Lung microvascular endothelial cell (primary cell): ENCODE data around the gene FBF1. TPM values are rescaled to one million over a fixed set of nuclear protein-coding genes. Genes with fewer than 3 reads are reported as not detected.
A peak's percentile ranks its signal among the peaks of the same experiment; 100 is the strongest.

Experiments
- DNase-seq, 2 donors: peaks; one replicate each; pipeline versions ENCODE4 v3.0.0 to v3.0.0-alpha.2; 2010; ENCODE audit warnings: low read depth in 2 of 2
- total RNA-seq: library from RNA; depleted of rRNA; stranded (reverse); fragments of >200 nt; gene quantifications from 2 replicates; pipeline ENCODE4 v1.2.1, GENCODE V29; 2014

FBF1 gene
- total RNA-seq, 1 donor from 2014 or later = 3.8 TPM

DNA sequence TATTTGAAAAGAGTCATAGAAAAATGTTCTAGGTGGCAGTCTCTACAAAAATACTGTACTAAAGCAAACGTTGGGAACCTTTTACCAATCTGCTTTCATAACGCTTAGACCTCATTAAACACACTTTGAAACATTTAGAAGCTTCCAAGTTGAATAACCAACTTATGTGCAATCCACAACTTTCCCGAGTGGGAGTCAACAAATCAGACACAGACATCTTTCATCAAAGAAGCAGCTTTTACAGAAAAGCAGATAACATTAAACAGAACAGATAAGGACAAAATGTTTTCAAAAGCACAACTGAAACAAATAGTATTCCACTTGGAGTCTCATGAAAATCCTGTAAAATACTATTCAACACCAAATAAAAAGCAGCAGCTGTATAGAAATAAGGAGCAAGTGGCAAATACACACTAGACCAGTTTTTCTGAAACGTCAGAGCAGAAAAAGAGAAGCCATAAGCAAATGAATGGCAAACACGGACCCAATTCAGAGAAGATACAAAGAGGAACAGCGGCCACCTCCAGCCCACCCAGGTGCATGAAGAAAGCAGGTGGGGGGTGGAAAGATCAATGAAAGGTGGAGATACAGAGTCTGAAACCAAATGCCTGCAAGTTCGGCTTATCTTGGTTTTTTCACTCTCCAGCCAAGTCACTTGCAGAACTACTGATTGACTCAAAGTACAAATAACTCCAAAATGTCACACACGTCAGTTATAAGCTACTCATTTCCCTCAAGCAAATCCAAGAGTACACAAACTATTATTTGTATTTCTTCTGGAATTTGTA, 18.4 kb upstream of the FBF1 start:
- no peak for DNase-seq

DNA sequence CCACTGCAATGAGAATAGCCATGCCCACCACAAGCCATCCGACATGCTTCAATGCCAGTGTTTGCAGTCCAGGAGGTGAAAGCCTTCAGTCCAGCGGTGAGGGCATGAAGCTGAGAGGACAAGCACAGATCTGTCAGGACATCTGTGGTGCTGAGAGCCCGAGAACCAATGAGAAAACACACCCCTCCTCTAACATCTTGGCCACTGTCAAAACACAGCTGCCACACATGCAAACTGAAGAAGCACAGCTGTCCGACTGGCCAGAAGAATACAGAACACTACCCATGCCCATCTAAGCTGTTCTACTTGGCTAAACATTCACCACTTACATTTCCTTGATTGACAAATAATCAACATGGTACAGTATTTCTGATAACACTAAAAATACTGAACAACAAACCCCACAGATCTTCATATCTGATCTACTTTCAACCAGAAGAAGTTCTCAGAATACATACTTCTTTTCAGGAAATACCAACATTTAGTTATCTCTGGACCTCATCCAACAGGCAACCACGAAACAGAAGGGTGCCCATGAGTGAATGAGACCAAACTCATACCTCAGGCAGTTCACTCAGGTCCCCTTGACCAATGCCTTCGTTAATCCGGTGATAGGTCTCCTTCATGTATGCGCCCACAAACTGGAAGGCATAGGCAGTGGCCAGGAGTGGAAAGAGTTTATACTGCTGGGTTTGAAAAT, 10.2 kb upstream of the FBF1 start:
- DNase-seq = no peak

- no peak for DNase-seq
These were observed 9.6 kb upstream of the FBF1 start for GRCh38 chr17:75950421-75950820.

GRCh38 chr17:75945211-75945610, 4.4 kb upstream of the FBF1 start:
- no peak for DNase-seq

- DNase-seq = no peak
These were observed 2.6 kb upstream of the FBF1 start for GRCh38 chr17:75943491-75943890.

DNA sequence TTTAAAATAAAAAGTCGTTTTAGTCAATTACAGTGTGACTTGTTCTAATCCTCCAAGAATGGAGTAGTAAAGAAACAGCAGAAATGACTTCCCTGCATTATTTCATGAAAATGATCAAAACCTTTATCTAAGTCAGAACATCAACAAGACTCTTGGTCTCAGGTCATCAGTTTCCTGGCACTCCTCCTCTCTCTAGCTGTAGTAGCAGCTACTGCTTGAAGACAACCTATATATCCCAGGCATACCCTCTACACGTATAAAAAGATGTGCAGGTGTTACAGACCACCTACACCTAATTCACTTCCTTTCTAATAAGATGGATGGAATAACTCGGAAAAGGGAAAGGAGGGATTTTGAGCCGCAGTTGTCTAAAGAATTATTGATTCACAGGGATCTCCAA, 1.6 kb upstream of the FBF1 start:
- no peak for DNase-seq

DNA sequence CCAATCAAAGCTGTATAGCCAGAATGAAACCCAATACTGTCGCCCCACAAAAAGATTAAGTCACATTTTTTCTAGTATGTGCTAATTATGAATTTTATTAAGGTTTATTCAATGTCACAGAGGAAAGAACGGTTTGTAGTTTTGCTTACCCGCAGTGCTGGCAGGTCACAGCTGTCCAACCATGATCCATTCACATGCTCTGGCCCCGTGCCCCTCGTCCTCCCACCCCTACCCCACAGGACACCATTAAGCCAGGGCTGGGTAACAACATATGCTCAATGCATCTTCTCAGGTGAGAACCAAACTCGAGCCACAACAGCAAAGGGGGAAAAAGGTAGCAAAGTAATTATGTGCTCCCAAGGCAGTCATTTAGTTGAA, 589 bp upstream of the FBF1 start:
- DNase-seq = no peak

- DNase-seq = no peak
These were observed 3.2 kb downstream of the FBF1 start for GRCh38 chr17:75937652-75938051.

GRCh38 chr17:75933808-75934207, 7.0 kb downstream of the FBF1 start:
- DNase-seq = no peak

DNA sequence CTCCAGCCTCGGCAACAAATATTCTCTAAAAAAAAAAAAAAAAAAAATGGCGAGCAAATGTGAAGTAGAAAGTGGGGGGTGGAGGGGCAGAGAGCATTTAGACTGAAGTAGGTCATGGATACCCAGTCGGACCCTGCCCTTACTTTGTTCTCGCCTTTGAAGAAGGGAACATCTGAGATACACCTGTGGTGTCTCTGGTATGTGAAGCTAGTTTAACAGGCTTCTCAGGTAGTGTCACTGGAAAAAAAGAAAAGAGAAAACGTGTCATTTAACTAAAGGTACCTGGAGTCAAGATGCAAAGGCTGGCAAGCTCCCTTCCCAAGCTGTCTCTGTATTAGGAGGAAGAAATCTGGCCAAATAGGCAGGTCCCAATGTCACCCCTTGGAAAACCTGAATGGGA, 8.0 kb downstream of the FBF1 start:
- DNase-seq = no peak

- no peak for DNase-seq
These were observed 9.8 kb downstream of the FBF1 start for GRCh38 chr17:75931062-75931461.

GRCh38 chr17:75927286-75927922, 13.4 kb downstream of the FBF1 start:
- DNase-seq = peak; percentile 20 to 29

GRCh38 chr17:75926456-75926855, 14.4 kb downstream of the FBF1 start:
- DNase-seq = no peak

- no peak for DNase-seq
These were observed 14.9 kb downstream of the FBF1 start for GRCh38 chr17:75925912-75926311.

GRCh38 chr17:75925103-75925502, 15.7 kb downstream of the FBF1 start:
- DNase-seq = no peak

DNA sequence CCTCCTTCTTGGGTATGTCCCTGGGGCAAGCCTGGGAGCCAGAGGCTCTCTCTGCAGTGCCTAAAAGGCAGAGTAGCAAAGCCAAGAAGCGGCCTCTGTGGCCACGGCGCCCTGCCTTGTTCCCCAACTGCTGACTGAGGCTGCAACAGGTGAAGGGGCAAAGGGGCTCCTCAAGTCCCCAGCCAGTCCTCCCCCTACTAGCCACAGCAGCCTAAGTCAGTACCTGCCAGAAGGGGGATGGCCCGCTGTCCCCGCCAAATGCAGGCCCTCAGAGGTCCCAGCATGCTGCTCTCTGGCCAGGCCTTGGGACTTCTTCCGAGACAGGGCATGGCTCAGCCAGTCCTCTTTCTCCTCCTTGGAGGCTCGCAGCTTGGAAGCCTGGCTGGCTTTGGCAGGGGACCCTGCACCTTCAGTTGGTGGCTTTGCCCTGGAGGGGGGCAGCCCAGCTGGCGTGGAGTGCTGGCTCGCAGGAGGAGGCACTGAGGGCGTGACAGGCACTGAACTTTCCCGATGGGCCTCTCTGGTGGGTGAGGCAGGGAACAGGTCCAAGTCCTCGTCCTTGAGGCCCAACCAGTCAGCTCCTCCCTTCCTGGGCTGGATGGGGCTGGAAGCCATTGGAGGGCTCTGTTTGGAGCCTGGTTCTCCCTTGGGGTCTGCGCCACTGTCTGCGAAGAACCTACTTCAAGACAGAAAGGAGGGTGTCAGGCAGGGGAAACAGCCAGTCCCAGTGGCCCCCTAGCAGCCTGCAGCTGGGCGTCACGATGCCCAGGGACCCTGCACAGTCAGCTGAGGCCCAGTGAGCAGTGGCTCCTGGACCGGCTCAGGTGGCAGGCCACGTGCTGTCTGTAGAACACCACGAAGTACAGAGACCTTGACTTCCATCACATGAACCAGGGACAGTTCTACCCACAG, 17.6 kb downstream of the FBF1 start:
- DNase-seq = no peak

DNA sequence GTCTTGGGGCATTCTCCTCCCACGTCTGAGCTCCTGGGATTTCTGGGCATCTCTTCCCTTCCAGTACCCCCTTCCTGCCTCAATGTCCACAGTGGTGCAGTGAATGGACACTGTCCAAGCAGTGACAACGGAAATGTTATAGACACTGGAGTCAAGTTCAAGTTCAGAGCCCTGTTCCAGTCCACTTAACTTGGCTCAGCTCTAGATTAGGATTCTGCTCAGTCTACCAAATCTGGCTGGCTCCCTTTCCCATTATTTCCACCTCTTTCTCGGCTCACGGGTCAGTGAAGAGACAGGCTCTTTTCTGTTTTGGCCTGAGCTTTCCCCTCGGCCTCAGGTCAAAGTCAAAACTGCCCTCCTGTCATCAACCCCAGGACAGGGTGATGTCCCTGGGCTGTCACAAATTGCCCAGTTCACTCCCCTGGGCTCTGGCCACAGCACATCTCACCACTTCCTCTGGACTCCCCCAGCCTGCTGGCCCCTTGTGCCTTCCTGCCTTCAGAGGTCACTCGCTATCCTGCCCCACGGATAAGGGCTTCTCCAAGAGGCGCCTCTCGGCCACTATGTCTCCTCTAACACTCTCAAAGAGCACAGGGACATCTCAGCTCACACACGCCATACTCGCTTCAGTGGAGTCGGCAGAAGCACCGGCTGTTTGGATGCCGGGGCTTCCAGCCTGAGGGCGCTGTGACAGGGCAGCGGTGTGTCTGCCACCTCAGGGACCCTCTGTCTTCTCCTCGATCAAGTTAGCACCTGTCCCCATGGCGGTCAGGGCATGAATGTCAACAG, 18.5 kb downstream of the FBF1 start:
- no peak for DNase-seq

GRCh38 chr17:75921596-75921995, 19.2 kb downstream of the FBF1 start:
- no peak for DNase-seq

GRCh38 chr17:75920045-75920560, 20.7 kb downstream of the FBF1 start:
- no peak for DNase-seq

DNA sequence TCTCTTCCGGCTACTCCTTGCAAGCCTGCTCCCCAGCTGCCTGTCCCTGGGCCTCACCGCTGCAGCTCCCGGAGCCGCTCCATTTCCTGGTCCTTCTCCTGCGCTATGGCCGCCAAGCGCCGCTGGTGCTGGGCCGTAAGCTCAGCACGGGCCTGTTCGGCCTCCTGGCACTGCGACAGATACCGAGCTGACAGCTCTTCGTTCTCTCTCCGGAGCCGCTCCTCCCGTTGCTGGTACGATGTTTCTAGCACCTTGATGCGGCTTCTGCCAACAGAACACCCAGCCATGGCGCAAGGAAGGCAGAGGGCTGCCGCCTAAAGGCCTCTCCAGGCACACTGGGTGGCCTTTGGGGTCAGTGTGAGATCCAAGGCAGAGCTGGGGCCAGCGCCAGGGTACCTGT, 21.2 kb downstream of the FBF1 start:
- no peak for DNase-seq
